Neural cell (in vitro differentiated cells): ENCODE data around the gene TESMIN.

ENCODE experiments used
- EZH2 ChIP-seq: fragments of 200-600, 300-800 bp; shearing (Covaris generic), sonication (generic); IDR thresholded peaks from 2 replicates; pipeline ENCODE4 v1.6.1; 2014; ENCODE audit warnings: antibody characterized with exemption, low read length, borderline replicate concordance, mild to moderate bottlenecking; ENCODE audit not compliant: insufficient read depth, poor library complexity, severe bottlenecking
- MXI1 ChIP-seq: fragments of 450-650 bp; conservative IDR thresholded peaks from 2 replicates; pipeline ENCODE4 v1.6.1; 2014; ENCODE audit warnings: antibody characterized with exemption, mild to moderate bottlenecking; ENCODE audit not compliant: poor library complexity, severe bottlenecking
- POLR2AphosphoS5 ChIP-seq: IDR thresholded peaks from 2 replicates; pipeline ENCODE4 v1.6.1; 2012
- RAD21 ChIP-seq: fragments of 450-650 bp; conservative IDR thresholded peaks from 2 replicates; pipeline ENCODE4 v1.6.1; 2014; ENCODE audit warnings: antibody characterized with exemption, mild to moderate bottlenecking, moderate library complexity
- TF ChIP-seq, protein P1 (sequence below): fragments of 450-650 bp; IDR thresholded peaks from 2 replicates; pipeline ENCODE4 v1.5.1; 2014; ENCODE audit warnings: antibody characterized with exemption, mild to moderate bottlenecking, moderate library complexity; ENCODE audit not compliant: poor library complexity, severe bottlenecking

DNA sequence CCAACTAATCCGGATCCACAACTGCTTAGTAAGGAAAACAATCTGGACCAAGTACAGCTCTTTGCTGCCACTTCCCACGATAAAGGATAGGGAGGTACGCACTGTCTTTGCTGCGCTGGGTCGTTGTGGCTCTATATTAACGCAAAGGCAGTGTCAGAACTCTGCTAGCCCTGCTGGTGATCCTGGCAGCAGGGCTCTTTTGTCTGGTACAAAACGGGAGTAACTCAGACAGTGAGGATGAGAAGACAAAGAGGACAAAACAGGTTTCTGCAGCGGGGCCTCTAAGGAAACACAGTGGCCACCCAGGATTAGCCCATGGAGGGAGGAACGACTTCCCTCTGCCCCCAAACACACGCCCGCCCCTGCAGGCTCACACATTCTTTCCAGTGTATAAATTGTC is 40.9 kb downstream of the TESMIN start:
- TF ChIP-seq RAD21 (no peak), POLR2AphosphoS5 (no peak), EZH2 (no peak), MXI1 (no peak)
- TF ChIP-seq, protein P1, sequence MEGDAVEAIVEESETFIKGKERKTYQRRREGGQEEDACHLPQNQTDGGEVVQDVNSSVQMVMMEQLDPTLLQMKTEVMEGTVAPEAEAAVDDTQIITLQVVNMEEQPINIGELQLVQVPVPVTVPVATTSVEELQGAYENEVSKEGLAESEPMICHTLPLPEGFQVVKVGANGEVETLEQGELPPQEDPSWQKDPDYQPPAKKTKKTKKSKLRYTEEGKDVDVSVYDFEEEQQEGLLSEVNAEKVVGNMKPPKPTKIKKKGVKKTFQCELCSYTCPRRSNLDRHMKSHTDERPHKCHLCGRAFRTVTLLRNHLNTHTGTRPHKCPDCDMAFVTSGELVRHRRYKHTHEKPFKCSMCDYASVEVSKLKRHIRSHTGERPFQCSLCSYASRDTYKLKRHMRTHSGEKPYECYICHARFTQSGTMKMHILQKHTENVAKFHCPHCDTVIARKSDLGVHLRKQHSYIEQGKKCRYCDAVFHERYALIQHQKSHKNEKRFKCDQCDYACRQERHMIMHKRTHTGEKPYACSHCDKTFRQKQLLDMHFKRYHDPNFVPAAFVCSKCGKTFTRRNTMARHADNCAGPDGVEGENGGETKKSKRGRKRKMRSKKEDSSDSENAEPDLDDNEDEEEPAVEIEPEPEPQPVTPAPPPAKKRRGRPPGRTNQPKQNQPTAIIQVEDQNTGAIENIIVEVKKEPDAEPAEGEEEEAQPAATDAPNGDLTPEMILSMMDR = no peak
